Measurements from ENCODE around the gene DHRS12.

The DHRS12 gene

DNA sequence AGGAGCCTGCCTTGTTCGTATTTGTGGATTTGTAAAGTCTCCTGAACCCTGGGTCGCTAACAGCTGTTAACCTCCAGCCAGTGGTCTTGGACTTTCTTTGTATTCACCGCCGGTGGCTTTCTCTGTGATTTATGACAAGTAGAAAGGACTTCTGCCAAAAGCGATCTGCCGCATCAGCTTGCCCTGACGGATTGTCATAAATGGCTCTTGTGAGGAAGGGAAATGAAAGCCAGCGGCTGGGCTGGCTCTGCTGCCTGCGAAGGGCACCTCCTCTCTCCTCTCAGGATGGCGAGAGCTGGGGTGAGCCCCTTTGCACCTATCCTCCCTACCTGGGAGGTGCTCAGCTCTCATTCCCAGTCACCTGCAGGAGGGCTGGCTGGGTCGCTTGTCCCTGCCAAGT is 25.6 kb downstream of the DHRS12 start:
- DNase-seq: no peak

DNA sequence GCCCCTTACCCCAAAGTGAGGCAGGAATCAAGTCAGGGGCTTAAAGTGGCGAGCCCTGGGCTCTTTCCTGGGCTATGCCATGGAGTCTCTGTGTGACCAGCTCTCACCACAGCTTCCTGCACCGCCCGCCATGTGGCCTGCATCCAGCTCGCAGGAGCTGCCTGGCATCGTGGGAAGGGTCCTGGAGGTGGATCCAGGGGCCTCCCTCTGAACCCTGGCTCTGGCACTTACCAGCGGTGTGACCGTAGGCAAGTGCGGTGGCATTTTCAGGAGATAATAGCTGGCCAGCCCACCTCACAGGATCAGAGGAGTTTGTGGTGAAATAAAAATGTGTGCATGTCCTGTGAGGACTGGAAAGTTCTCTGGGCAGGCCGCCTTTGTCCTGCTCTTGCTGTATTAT is 26.0 kb downstream of the DHRS12 start:
- DNase-seq: no peak

GRCh38 chr13:51776179-51776578 is 27.8 kb downstream of the DHRS12 start:
- DNase-seq: no peak

GRCh38 chr13:51773515-51773914 is 30.4 kb downstream of the DHRS12 start:
- no peak for DNase-seq

DNA sequence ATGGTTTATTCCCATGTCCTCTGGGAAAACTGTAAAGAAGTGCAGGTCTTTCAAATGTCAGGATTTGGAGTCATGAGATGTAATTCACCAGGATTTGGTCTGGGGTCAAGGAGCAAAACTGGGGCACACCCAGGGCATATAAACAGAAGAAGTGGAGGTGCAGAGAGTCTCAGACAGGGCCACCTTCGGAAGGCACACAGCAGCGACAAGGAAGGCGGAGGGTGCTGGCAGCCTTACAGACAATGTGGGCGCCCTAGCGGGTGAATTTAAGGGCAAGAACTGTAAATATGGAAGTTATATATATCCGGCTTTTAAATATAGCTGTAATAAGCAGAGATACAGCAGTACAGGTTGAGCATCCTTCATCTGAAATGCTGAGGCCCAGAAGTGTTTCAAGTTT is 31.2 kb downstream of the DHRS12 start:
- DNase-seq: no peak

DNA sequence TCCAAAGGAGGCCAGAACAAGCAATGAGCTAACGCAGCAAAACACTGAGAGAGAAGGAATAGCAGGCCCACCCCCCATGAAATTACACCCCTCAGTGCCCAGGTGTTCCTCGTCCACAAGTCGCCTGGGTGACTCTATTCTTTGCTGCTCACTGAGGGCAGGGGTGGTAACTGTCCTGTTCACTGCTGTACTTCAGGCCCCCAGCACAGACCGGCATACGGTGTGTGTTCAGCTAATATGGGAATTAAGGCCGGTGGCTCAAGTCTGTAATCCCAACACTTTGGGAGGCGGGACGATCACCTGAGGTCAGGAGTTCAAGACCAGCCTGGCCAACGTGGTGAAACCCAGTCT is 31.9 kb downstream of the DHRS12 start:
- no peak for DNase-seq

DNA sequence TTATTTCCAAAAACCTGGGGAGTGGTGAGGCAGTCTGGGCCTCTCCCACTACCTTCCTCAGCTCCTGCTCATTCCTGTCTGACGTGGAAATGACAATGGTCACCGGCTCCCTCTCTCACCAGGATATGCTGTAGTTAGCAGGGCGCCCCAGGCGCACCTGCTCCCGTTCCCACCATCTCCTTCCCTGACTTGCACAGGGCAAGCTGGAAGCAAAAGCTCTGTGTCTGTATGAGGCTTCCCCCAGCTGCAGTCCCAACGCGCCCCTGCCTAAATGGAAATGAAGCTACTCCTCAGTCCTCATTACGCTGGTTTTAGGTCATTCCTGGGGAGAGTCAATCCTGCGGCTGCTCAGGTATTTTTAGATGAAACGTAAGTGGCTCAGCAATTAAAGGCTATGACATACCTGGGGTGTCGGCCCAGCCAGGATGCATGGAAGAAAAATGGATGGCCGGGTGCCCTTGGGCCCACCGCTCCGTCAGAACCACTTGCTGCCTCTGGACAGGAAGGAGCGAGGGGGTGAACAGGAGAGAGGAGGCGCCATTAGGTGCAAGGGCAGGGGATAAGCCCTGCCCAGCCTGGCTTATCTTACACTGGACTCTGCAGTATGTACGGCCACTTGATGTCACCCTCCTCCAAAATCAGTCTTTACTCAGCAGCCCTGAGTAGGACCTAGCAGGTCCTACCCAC is 32.4 kb downstream of the DHRS12 start:
- DNase-seq: no peak

GRCh38 chr13:51770681-51771417 is 33.1 kb downstream of the DHRS12 start:
- DNase-seq: no peak

DNA sequence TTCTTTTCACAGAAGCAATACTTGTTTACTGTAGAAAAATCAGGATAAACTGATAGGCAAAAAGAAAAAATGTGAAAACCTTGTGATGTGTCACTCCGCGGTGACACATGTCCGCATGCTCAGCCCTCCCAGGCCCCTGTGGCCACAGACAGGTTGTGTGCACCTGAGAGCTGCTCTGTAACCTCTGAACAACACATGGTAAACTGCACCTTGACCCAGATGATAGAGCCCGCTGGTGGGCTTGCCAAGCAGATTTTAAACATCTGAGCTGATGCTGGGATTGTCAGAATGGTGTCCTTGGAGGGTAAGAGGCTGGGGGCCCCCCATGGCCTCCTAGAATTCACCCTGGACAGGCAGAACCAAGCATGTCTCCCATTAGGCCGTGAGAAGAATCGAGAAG is 33.8 kb downstream of the DHRS12 start:
- DNase-seq: no peak

GRCh38 chr13:51769455-51770127 is 34.4 kb downstream of the DHRS12 start:
- no peak for DNase-seq

GRCh38 chr13:51768976-51769375 is 35.0 kb downstream of the DHRS12 start:
- no peak for DNase-seq

DNA sequence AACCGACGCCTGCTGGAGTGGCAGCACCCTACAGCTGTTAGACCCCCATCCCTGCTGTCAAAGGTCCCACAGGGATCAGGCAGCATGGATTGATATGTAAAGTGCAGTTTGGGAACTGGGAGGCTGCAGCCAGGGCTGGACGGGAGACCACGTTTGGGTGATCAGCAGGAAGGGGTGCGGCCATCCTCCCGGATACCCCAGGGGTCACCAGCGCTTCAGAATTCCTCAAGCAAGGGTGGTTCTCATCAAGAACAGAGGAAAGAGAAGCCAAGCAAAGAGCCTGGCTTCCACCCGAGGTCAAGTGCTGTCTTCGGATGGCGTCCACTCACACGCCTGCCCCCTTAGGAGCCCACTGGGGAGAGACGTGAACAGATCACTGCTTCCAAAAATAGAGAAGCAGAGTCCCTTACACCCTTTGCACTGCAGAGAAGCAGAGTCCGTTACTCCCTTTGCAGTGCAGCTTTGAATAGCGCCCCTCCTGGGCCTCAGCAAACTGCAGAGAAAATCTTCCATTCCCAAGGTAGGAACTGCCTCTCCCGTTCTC is 35.5 kb downstream of the DHRS12 start:
- DNase-seq: no peak

DNA sequence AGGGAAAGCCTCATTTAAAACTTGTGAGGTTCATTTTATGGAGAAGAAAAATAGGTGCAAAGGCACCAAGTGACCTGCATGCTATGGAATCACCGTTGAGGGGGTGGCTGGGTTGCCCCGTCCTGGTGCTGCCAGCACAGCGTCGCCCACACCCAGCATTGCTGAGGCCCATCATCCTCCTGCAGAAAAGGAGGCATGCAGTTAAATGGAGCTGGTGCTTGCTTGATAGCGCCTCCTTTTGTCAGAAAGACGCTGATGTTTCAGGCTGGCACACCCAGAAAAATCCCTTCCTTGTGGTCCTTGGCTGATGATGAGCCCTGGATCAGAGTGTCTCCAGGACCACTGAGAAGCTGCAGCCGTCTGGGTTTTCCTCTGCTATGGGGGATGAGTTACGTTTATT is 36.9 kb downstream of the DHRS12 start:
- DNase-seq: no peak

DNA sequence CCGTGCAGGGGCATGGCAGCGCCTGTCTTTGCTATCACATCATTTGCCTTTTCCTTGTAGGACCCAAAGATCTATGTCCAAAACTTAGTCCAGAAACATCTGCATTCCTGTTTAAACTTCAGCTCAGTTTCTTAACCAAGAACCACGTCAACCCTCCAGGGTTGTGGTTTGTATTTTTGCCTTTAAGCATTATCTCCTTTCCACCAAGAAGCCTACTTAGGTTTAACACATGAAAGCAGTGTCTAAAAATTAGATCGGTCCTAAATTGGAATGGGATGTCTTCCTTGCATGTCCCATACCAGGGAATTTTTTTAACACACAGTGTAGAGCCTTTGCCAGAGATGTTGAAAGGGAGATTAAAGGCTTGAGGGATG is 38.8 kb downstream of the DHRS12 start:
- no peak for DNase-seq

- peak; percentile 87 for DNase-seq
Measured at GRCh38 chr13:51764184-51765141, 39.5 kb downstream of the DHRS12 start.

GRCh38 chr13:51763486-51763885 is 40.5 kb downstream of the DHRS12 start:
- DNase-seq: no peak

DNA sequence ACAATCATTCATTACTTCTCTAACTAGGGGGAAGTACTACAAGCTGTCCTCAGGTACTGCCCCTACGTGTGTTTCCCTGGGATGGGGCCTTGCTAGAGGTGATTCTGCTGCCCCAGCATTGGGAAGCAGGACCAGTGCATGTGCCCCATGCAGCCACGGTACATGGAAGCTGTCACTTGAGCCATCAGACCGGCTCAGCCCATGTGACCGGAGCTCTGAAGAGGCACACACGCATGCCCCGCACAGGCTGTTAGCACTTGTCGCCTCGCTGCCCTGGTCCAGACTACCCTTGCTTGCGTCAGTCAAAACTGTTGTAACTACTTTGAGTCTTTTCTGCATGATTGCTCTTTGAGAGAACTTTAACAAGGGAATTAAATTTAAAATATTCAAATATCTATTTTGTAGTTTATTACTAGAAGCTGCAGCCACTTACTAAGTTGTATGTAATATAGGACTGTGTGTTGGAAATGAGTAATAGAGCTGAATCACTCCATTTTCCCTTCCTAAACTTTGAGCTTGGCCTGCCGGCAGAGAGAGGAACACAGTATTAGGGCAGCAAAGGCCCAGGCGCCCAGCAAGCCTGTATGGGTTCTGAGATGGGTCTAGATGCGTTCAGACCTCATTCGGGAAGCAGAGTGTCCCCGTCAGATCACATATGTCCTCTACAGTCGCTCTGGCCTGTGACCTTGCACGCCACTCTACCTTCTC is 42.2 kb downstream of the DHRS12 start:
- DNase-seq: no peak

- no peak for DNase-seq
Measured at GRCh38 chr13:51760592-51760991, 43.4 kb downstream of the DHRS12 start.

GRCh38 chr13:51759240-51759639 is 44.7 kb downstream of the DHRS12 start:
- no peak for DNase-seq

- no peak for DNase-seq
Measured at GRCh38 chr13:51758691-51759090, 45.3 kb downstream of the DHRS12 start.

DNA sequence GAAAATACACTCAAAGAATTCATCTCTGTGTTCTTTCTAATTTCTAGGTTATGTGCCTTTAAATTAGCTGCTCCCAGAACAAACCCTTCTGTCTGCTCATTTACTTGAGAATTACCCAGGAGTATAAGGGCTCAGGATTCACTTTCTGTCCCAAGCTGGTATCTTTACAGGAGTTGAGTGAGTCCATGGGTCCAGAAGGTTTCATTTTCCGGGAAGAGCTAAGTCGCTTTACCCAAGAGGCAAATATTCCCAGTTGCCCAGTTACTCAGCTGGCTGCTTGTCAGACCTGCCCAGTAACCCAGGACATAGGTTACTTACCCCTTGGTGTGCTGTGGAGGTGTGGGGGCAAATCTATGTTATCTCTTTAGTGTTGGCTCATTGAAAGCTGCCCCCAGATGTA is 47.3 kb downstream of the DHRS12 start:
- DNase-seq: no peak
